Caco-2 (cell line): ENCODE measurements around the gene NDST4. TPM values are rescaled to one million over a fixed set of nuclear protein-coding genes. Genes with fewer than 3 reads are reported as not detected.
A peak's percentile ranks its signal among the peaks of the same experiment; 100 is the strongest.

Source experiments
- Bru-seq: library from RNA; stranded (reverse); fragments of 400-500 nt; gene quantifications from one replicate; lab custom pipeline; 2021; lab: Mats Ljungman, UMichigan
- BruChase-seq, 2 experiments: library from RNA; stranded (reverse); fragments of 400-500 nt; gene quantifications; one replicate each; lab custom pipeline; 2021; lab: Mats Ljungman, UMichigan
- BruUV-seq: library from RNA; stranded (reverse); fragments of 400-500 nt; replicated peaks from 2 replicates; lab custom pipeline; 2021; lab: Mats Ljungman, UMichigan
- CTCF ChIA-PET: fragments of 300-600 bp; sonication (Branson Sonifier 250); formaldehyde crosslinking; loops from one replicate; lab custom pipeline; 2022; ENCODE audit warnings: antibody characterized with exemption; lab: Charles Lee
- POLR2A ChIA-PET: fragments of 300-600 bp; sonication (Branson Sonifier 250); formaldehyde crosslinking; loops from one replicate; lab custom pipeline; 2022; ENCODE audit warnings: antibody characterized with exemption; lab: Charles Lee
- DNase-seq, 2 experiments: peaks; one replicate each; pipeline versions ENCODE4 v3.0.0 to v3.0.0-alpha.2; 2020 to 2022
- H3K27me3 ChIP-seq: replicated peaks from 2 replicates; pipeline ENCODE4 v1.6.0; 2011; ENCODE audit warnings: low read length; ENCODE audit not compliant: control insufficient read depth, insufficient read depth
- H3K36me3 ChIP-seq: 2 replicates; pipeline ENCODE4 v1.5.1; 2011; ENCODE audit warnings: low read length; ENCODE audit not compliant: control insufficient read depth, insufficient read depth
- H3K4me1 ChIP-seq: fragments of 250-450 bp; sonication (Bioruptor Pico); 2 replicates; pipeline ENCODE4 v1.5.1; 2020; ENCODE audit warnings: mild to moderate bottlenecking
- H3K4me3 ChIP-seq: 2 replicates; pipeline ENCODE4 v1.5.1; 2011; ENCODE audit warnings: low read depth, mild to moderate bottlenecking, control low read depth, low read length
- H3K9me3 ChIP-seq: fragments of 250-450 bp; sonication (Bioruptor Pico); 2 replicates; pipeline ENCODE4 v1.5.1; 2020; ENCODE audit warnings: mild to moderate bottlenecking, moderate library complexity
- H3K27ac Mint-ChIP-seq: one replicate; pipeline ENCODE4 v1.8.0; 2022; ENCODE audit warnings: mixed read lengths; ENCODE audit not compliant: unreplicated experiment
- H3K27me3 Mint-ChIP-seq: one replicate; pipeline ENCODE4 v1.8.0; 2022; ENCODE audit warnings: mixed read lengths; ENCODE audit not compliant: insufficient read depth, unreplicated experiment
- H3K36me3 Mint-ChIP-seq: one replicate; pipeline ENCODE4 v1.8.0; 2022; ENCODE audit warnings: mild to moderate bottlenecking, mixed read lengths; ENCODE audit not compliant: insufficient read depth, unreplicated experiment
- H3K4me1 Mint-ChIP-seq: one replicate; pipeline ENCODE4 v1.8.0; 2022; ENCODE audit warnings: low read depth, mixed read lengths; ENCODE audit not compliant: unreplicated experiment
- H3K4me3 Mint-ChIP-seq: one replicate; pipeline ENCODE4 v1.8.0; 2022; ENCODE audit warnings: mild to moderate bottlenecking, moderate library complexity, mixed read lengths; ENCODE audit not compliant: unreplicated experiment
- H3K9me3 Mint-ChIP-seq: one replicate; pipeline ENCODE4 v1.8.0; 2022; ENCODE audit warnings: mixed read lengths; ENCODE audit not compliant: unreplicated experiment
- CTCF ChIP-seq, 2 experiments: fragments of 200-600 bp in 1 of 2; IDR thresholded peaks; 1 replicate in 1 of 2; 2 replicates in 1 of 2; pipeline versions ENCODE4 v1.5.1 to v1.8.0; 2011 to 2022; ENCODE audit warnings: antibody characterized with exemption in 1 of 2, control low read depth in 1 of 2, inconsistent platforms in 1 of 2, low read depth in 1 of 2, low read length in 1 of 2, mild to moderate bottlenecking in 1 of 2, moderate library complexity in 1 of 2; ENCODE audit not compliant: insufficient read depth in 1 of 2, severe bottlenecking in 1 of 2, unreplicated experiment in 1 of 2
- intact Hi-C: fragments of 100-400 bp; cut with micrococcal nuclease; formaldehyde crosslinking; loops from one replicate; pipeline ENCODE4 v1.10.0; 2022; ENCODE audit not compliant: unreplicated experiment
- long read RNA-seq: library from polyadenylated mRNA; stranded (forward); transcript quantifications from one replicate; pipeline ENCODE4 v2.0.0, GENCODE V29; 2022
- total RNA-seq: library from RNA; stranded (reverse); gene quantifications from 2 replicates; pipeline ENCODE4 v1.2.3, GENCODE V29; 2022

The NDST4 gene
- 4.4 and 6.0 TPM in 2 replicates for total RNA-seq
- percentile 48 among the genes with signal in this experiment for Bru-seq, nascent RNA
- percentile 44 among the genes with signal in this experiment for BruChase-seq, experiment 1, labeled RNA remaining after a 2-hour chase
- percentile 40 among the genes with signal in this experiment for BruChase-seq, experiment 2, labeled RNA remaining after a 6-hour chase
- long read RNA-seq, partial matches to known transcripts = 0 of 9 reads
- long read RNA-seq, other reads (novel, unspliced or antisense) = 9 of 9 reads

DNA sequence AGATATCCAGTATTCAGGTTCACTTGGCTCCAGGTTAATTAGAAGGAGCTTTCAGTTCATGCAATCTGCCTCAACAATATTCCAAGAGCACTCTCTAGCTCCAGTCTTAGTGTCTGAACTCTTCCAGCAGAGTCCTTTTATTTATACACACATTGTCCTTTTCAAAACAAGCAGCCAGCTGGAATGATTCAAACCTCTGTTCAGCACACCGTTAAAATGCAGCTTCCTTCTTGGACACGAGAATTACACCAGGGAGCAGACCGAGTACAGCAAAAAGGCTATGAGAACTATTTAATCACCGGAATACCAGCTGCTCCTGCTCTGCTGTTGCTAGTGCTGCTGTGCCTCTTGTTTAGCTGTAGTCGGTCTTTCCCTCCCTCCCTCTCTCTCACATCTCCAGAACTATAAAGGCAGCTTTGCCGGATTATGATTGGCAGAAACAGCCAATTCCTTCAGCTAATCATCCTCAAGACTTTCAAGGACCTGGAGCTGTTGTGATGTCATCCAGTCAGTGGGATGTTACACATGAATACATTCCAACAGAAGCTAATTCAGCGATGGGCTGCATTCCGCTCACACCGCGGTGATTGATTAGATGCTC is at the start of gene NDST4:
TSS of gene NDST4 (minus strand) at position 115 of the 601 bp plus-strand sequence. CDS start 36,584 bp downstream, outside the sequence.
- intact Hi-C loops = no loop called here
- Mint-ChIP-seq H3K4me3 (no peak within 1 kb of the TSS), H3K36me3 (no peaks in the 10 kb centered on the region), H3K27ac (no peak within 1 kb of the TSS), H3K4me1 (no peaks in the 10 kb centered on the region), H3K27me3 (peaks cover 3% of the 10 kb centered on the region), H3K9me3 (no peaks in the 10 kb centered on the region)
- H3K4me3 ChIP-seq = no peak within 1 kb of the TSS
- ChIA-PET POLR2A (no interaction called here), CTCF (interaction anchor here (0.5 kb wide), 1 partner anchor 1802 kb away, joined by 6 read pairs; no protein-coding TSS in a partner anchor)
- H3K27me3 ChIP-seq = no peaks in the 10 kb centered on the region
- no peaks in the 10 kb centered on the region for H3K9me3 ChIP-seq
- H3K36me3 ChIP-seq = no peaks in the 10 kb centered on the region
- BruUV-seq = no TSS peak
- DNase-seq = no peak
- no peaks in the 10 kb centered on the region for H3K4me1 ChIP-seq
- no peak for TF ChIP-seq CTCF (IDR thresholded peaks at IDR 0.05; ENCODE audit: insufficient read depth in 1 of 2, low read depth in 1 of 2, low read length in 1 of 2, severe bottlenecking in 1 of 2, unreplicated experiment in 1 of 2)

DNA sequence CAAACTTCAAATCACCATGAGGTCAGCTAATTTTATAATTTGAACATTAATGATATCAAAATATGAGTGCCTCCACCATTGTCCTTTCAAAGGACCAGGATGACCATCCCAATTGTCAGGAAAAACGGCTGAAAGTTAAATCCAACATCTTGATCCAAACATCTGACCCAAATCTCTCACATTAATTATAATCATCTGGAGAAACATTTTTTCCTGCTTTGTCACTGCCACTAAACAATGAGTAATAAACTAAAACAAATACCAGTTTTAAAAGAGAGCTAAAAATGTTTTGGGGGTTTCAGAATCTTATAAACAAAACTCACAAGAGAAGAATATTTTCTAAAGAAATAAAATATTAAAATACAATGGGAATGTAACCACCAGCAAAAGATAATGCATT is 45.7 kb upstream of the NDST4 start:
- H3K4me3 ChIP-seq = no peak overlapping the region
- H3K36me3 ChIP-seq = no peaks in the 10 kb centered on the region
- Mint-ChIP-seq H3K36me3 (no peaks in the 10 kb centered on the region), H3K4me3 (no peak overlapping the region), H3K27ac (no peak overlapping the region), H3K9me3 (no peaks in the 10 kb centered on the region), H3K4me1 (no peaks in the 10 kb centered on the region), H3K27me3 (no peaks in the 10 kb centered on the region)
- H3K9me3 ChIP-seq = no peaks in the 10 kb centered on the region
- BruUV-seq = no TSS peak
- CTCF ChIA-PET = no interaction called here
- no peaks in the 10 kb centered on the region for H3K4me1 ChIP-seq
- POLR2A ChIA-PET = no interaction called here
- no peak for TF ChIP-seq CTCF (IDR thresholded peaks at IDR 0.05; ENCODE audit: insufficient read depth in 1 of 2, low read depth in 1 of 2, low read length in 1 of 2, severe bottlenecking in 1 of 2, unreplicated experiment in 1 of 2)
- intact Hi-C loops = no loop called here
- no peak for DNase-seq
- no peaks in the 10 kb centered on the region for H3K27me3 ChIP-seq

DNA sequence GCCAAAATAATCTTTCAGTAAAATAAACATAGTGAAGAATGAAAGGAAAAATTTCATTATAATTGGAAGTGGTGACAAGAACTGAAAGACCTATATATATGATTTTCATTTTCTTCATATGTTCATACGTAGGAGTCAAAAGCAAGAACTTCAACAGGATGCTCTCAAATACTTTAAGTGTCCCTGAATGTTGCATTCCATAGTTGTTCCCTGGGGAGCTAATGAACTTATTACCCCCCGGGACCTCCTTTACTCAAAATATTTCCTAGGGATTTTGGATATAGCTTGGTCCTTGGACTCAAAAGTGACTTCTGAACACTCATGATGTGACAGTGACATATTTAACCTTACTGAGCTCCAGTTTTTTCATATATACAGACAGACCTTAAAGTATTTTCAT is 44.9 kb upstream of the NDST4 start:
- H3K9me3 Mint-ChIP-seq = no peaks in the 10 kb centered on the region
- no peak overlapping the region for H3K4me3 Mint-ChIP-seq
- TF ChIP-seq CTCF (IDR thresholded peaks at IDR 0.05; ENCODE audit: insufficient read depth in 1 of 2, low read depth in 1 of 2, low read length in 1 of 2, severe bottlenecking in 1 of 2, unreplicated experiment in 1 of 2) = no peak
- DNase-seq = no peak
- H3K27ac Mint-ChIP-seq = no peak overlapping the region
- no peaks in the 10 kb centered on the region for H3K27me3 Mint-ChIP-seq
- no TSS peak for BruUV-seq
- intact Hi-C loops = no loop called here
- no peaks in the 10 kb centered on the region for H3K36me3 Mint-ChIP-seq
- CTCF ChIA-PET = interaction anchor here (0.6 kb wide), 1 partner anchor 815 kb away, joined by 3 read pairs; no protein-coding TSS in a partner anchor
- no peaks in the 10 kb centered on the region for H3K36me3 ChIP-seq
- H3K4me3 ChIP-seq = no peak overlapping the region
- POLR2A ChIA-PET = no interaction called here
- no peaks in the 10 kb centered on the region for H3K27me3 ChIP-seq
- H3K4me1 Mint-ChIP-seq = no peaks in the 10 kb centered on the region
- no peaks in the 10 kb centered on the region for H3K4me1 ChIP-seq
- H3K9me3 ChIP-seq = no peaks in the 10 kb centered on the region
